Stimulated activated CD4-positive, alpha-beta T cell treated with anti-CD3 and anti-CD28 coated beads, Interleukin-4, amount 100 ng/mL, for 48 hours (primary cell): ENCODE measurements around the gene MYMK.

Experiments
- DNase-seq, 2 donors: peaks; one replicate each; pipeline ENCODE4 v3.0.0-alpha.2; 2020; ENCODE audit warnings: low read depth in 2 of 2

The MYMK gene

GRCh38 chr9:133518706-133519449, 5.9 kb downstream of the MYMK start:
- DNase-seq, result no peak

GRCh38 chr9:133518200-133518599, 6.6 kb downstream of the MYMK start:
- no peak for DNase-seq

- DNase-seq, result no peak
Measured at GRCh38 chr9:133517711-133518110, 7.0 kb downstream of the MYMK start.

- no peak for DNase-seq
Measured at GRCh38 chr9:133516961-133517350, 7.8 kb downstream of the MYMK start.

DNA sequence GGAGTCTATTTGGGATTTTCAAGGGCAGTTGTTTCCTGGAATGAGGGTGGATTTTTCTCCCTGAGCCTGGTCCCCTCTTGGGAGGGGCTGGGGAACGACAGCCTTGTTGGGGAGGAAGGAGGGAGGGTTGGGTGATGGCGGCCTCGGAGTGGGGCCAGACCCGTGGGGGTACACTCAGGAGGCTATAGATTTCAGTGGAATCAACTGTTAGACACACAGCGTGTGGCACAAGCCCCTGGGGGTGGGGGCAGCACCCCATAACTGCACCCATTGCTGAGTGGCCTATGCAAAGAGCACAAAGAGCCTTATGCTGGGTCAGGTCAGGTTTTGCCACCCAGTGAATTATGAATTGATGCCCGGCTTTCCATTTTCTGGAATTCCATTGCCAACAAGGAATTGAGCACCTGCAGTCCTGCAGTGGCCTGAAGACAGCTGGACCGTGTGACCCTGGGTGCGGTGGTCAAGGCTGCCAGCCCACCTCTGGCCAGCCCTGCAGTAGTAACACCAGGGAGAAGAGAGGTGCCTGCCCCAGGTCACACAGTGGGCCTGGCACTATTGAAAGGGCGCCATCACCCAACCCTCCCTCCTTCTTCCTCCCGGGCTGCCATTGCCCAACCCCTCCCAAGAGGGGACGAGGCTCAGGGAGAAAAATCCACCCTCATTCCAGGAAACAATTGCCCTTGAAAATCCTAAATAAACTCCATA, 8.4 kb downstream of the MYMK start:
- no peak for DNase-seq

- no peak for DNase-seq
Measured at GRCh38 chr9:133515615-133516255, 9.0 kb downstream of the MYMK start.

DNA sequence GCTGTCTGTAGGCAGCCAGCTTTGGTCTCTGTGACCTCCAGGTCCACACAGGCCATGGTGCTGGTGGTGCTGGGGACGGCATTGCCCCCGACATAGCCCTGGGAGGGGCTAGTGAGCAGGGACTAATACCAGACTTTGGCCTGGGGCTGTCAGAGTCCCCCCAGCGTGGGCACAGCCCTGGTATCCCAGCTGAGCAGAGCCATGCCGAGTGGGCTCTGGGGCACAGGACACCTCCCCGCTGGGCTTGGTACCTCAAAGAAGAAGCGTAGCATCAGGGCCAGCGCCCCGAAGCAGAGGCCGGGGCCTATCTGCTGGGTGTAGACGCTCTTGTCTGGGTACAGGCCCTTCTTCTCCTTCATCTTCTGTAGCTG, 9.5 kb downstream of the MYMK start:
- DNase-seq, result no peak

DNA sequence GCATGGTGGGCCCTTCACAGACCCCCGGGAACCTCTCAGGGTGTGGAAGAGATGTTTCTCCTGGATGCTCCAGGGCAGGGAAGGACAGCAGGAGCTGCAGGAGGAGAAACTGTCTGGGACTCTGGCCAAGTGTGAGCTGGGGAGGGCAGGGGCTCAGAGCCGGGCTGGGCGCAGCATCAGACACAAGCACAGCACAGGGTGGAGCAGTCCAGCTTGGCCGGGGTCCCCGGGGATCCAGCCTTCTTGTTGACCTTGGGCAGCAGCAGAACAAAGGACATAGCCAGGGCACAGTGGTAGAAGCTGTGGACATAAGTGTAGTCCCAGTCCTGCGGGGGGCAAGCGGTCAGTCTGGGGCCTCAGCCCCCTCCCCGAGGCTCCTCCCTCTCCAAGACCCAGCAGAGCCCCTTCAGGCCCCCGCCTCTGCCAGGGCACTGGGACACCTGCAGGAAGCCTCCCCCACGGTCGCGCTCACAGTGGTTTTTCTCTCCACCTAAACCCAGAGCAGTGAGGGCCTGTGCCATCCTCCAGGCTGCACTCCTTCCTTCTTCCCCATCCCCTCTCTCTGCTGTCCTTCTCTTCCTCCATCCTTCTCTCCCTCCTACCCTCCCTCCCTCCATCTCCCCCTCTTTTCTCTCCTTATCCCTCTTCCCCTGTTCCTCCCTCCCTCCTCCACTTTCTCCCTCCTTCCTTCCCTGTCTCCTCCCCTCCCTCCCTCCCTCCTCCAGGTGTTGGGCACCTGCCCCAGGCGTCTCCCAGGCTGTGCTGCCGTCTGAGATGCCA, 10.1 kb downstream of the MYMK start:
- no peak for DNase-seq

DNA sequence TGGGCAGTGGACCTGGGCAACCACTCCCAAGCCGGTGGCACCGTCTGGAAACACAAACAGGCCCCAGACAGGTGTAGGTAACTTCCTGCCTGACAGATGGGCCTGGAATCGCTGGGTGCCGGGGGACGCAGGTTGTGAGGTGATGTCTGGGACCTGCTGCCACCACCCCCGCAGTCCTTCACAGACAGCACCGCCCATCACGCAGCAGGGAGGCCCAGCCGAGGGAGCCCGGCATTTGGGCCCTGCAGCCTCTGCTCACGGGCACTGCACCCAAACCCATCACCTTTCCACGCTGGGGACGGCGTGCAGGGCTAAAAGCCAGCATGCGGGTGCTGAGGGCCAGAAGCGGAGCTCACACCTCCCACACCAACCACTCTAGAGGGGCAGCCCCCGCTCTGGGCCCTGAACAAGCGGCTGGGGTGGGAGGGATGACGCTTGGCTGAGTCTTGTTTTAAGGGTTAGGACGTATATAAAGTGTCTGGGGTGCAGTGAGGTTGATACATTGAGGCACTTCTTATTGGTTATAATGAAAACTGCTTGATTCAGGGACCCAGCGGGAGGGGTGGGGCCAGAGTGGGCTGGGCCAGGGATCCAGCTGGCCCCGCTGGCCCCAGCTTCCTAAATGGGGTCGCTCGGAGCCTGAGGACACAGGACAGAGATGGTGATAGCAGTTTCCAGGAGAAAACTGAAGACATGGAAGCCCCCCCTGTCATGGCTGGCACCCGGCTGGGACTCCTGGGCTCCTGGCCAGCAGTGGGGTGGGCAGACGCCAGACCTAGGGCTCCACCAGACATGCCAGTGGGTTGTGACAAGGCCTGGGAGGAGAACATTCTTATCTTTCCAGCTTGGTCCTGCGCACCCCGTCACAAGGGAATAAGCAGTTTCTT, 11.3 kb downstream of the MYMK start:
- DNase-seq, result no peak

- no peak for DNase-seq
Measured at GRCh38 chr9:133512253-133513213, 12.2 kb downstream of the MYMK start.

- no peak for DNase-seq
Measured at GRCh38 chr9:133511607-133512006, 13.2 kb downstream of the MYMK start.

DNA sequence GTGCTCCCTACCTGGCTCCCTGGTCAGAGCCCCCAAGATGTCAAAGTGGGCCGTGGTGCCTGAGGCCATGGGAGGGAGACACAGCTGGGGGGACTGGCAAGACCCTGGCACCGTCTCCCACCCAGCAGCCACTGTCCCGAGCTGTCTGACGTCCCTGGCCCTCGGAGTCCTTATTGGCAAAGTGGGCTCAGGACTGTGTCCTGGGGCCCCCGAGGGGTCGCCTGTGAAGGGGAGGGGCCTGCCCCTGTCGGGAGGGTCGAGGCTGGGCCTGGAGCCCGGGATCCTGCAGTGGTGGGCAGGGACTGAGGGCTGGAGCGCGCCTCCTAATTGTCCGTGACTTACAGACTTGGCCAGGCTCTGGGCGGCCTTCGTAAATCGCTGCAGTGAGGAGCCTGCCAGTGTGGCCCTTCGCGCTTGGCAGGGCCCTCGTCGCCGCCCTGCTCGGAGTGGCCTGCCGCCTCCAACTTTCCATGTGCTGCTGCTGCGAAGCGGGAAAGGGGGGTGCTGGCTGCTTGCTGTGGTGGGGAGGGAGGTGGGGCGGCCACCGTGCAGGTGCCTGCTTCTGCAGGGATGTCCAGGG, 13.7 kb downstream of the MYMK start:
- DNase-seq, result no peak

DNA sequence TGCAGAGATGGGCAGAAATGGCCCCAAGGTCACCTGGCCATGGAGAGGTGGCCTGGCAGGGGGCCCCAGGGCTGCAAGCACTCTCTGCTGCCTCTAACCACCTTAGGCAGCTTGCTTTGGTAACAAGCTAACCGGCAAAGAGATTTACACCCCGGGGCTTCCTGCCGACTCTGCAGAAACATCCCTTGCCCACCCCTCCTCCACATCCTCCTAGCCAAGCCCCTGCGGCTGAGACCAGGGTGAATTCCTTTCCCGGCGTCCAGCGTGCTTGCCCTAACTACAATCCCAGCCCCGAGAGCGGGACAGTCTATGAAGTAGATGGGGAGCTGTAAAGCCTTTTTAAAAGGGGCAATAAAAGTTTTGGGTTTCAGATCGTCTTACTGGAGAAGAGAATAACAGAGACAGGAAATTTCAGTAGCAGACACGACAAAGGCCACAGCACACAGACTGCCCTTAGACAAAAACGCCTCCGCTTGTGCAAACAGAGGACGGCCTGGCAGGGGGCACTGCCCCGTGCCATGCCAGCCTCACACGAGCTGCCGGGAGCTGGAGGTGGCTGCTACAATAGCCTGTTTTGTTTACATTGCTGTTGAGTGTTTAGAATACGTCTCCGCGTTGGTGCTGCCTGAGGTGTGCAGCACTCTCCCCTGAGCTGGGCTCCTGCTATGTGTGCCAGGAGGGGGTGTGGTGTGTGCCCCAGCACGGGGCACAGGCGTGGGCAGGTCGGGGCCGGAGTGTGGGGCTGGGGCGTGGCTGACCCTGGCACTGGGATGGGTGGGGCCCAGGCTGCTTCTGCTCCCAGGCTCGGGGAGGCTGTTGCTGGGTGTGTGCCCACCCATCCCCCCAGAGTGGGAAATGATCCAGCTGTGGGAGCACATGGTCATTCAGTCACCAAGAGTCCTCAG, 15.3 kb downstream of the MYMK start:
- no peak for DNase-seq

- no peak for DNase-seq
Measured at GRCh38 chr9:133508046-133508445, 16.7 kb downstream of the MYMK start.

GRCh38 chr9:133507246-133507965, 17.4 kb downstream of the MYMK start:
- DNase-seq, result no peak

- no peak for DNase-seq
Measured at GRCh38 chr9:133506653-133507038, 18.1 kb downstream of the MYMK start.

GRCh38 chr9:133505901-133506652, 18.7 kb downstream of the MYMK start:
- no peak for DNase-seq
